ENCODE data around the gene SEMA3B. TPM values are rescaled to one million over a fixed set of nuclear protein-coding genes. Genes with fewer than 3 reads are reported as not detected.
A peak's percentile ranks its signal among the peaks of the same experiment; 100 is the strongest.

The SEMA3B gene
- total and polyA plus RNA-seq, 2 of the 4 experiments (the other 2 are of a cell fraction) = 4.3 to 29.3 TPM

GRCh38 chr3:50269977-50270413 lies 1.0 kb downstream of the SEMA3B start (continued):
- no peak for TF ChIP-seq MAFK (IDR thresholded peaks at IDR 0.05; ENCODE audit: low read depth, low read length)

GRCh38 chr3:50270422-50271224 lies 1.7 kb downstream of the SEMA3B start:
- Histone ChIP-seq H4K20me1 (ENCODE audit: insufficient read depth, low read length) (no peaks in the 10 kb centered on the region), H3K4me3 (ENCODE audit: insufficient read depth, low read depth, low read length) (no peak overlapping the region), H3K9ac (ENCODE audit: low read depth, low read length) (0 out of 2 replicates have a peak overlapping the region, but pooled peaks have one; percentile 10), H2BK20ac (ENCODE audit: low read depth, low read length) (peak overlapping the region; percentile 49), H3K4me2 (ENCODE audit: low read depth, low read length) (peak overlapping the region; percentile 71), H2AFZ (replicated peaks; ENCODE audit: low read length, poor library complexity) (peak overlapping the region; percentile 71), H3K9me1 (ENCODE audit: insufficient read depth, low read length) (peaks cover 31% of the 10 kb centered on the region), H3K9me3 (ENCODE audit: control insufficient read depth, insufficient read depth, low read length) (no peaks in the 10 kb centered on the region), H2BK15ac (ENCODE audit: low read depth, low read length) (peak overlapping the region; percentile 86; the same call in 1 of the 3 replicates), H4K91ac (ENCODE audit: insufficient read depth, low read depth, low read length) (peak overlapping the region; percentile 91), H3K23ac (ENCODE audit: low read depth, low read length) (peak overlapping the region; percentile 45; the same call in 1 of the 2 replicates), H3K18ac (ENCODE audit: low read depth, low read length) (peak overlapping the region; percentile 11; the same call in 1 of the 2 replicates), H3K27me3 (ENCODE audit: control insufficient read depth, insufficient read depth, low read length) (no peaks in the 10 kb centered on the region), H3K4ac (ENCODE audit: low read depth, low read length) (peak overlapping the region; percentile 98), H3K14ac (replicated peaks; ENCODE audit: low read depth, low read length) (peak overlapping the region; percentile 92), H3K27ac (ENCODE audit: insufficient read depth, low read length) (peak overlapping the region; percentile 8; the same call in 1 of the 2 replicates), H3K36me3 (ENCODE audit: control insufficient read depth, insufficient read depth, low read length) (peaks cover 12% of the 10 kb centered on the region; the same call in 1 of the 2 replicates), H2AK5ac (ENCODE audit: low read depth, low read length) (peak overlapping the region; percentile 98), H2BK5ac (ENCODE audit: low read depth, low read length, poor library complexity, severe bottlenecking) (peak overlapping the region; percentile 83), H3K4me1 (ENCODE audit: control insufficient read depth, insufficient read depth, low read length) (peaks cover 50% of the 10 kb centered on the region), H3K79me1 (ENCODE audit: low read depth in 1 of 2, low read length in 2 of 2) (peaks cover 3 to 40% of the 10 kb centered on the region in 2 experiments; a peak in 3 of 4 replicates), H4K5ac (ENCODE audit: low read depth, low read length) (peak overlapping the region; percentile 46), H4K8ac (ENCODE audit: low read depth in 2 of 2, low read length in 2 of 2) (peak overlapping the region in 1 of 2 experiments; percentile 94; a peak in 2 of 4 replicates), H3K56ac (ENCODE audit: extremely low read depth, insufficient read depth, low read length) (no peak overlapping the region), H2AK9ac (replicated peaks; ENCODE audit: low read depth, low read length, poor library complexity) (peak overlapping the region; percentile 95), H2BK120ac (ENCODE audit: low read depth, low read length) (peak overlapping the region; percentile 95)
- DNase-seq = peak; percentile 37
- no peak for ATAC-seq (ENCODE audit: low read depth)
- no TSS peak for BruUV-seq (replicated peaks)
- intact Hi-C loops (cut with micrococcal nuclease) = no loop called here
- ChIA-PET CTCF (interaction anchor here (1.3 to 2.2 kb wide), 2 partner anchors 10 to 44 kb away, joined by 4 to 7 read pairs; no protein-coding TSS in a partner anchor), POLR2A (ENCODE audit: unreplicated experiment) (no interaction called here)
- dilution Hi-C loops (cut with HindIII; ENCODE audit: low sequenced_read_pairs, unreplicated experiment) = no loop called here
- in situ Hi-C loops (cut with MboI; ENCODE audit: low sequenced_read_pairs) = loop anchor here (5.0 kb wide), 2 partner anchors 43 to 78 kb away; partner anchors contain the start of gene GNAT1
- 58% methylated on average over 2 of the region's 19 CpGs; no CpG with 5 or more reads in 1 of the 2 experiments for WGBS, 2 experiments (ENCODE audit: extremely low coverage in 2 of 2, insufficient read length in 1 of 2)
- peak; percentile 45; the same call in 1 of the 2 replicates for TF ChIP-seq FOS (IDR thresholded peaks at IDR 0.05; ENCODE audit: low read depth, low read length)
- no peak for TF ChIP-seq SMC3 (IDR thresholded peaks at IDR 0.05; ENCODE audit: low read depth, low read length)
- no peak for TF ChIP-seq MAFK (IDR thresholded peaks at IDR 0.05; ENCODE audit: low read depth, low read length)
- TF ChIP-seq RAD21 (IDR thresholded peaks at IDR 0.05; ENCODE audit: low read length) = no peak
- TF ChIP-seq, protein P1, sequence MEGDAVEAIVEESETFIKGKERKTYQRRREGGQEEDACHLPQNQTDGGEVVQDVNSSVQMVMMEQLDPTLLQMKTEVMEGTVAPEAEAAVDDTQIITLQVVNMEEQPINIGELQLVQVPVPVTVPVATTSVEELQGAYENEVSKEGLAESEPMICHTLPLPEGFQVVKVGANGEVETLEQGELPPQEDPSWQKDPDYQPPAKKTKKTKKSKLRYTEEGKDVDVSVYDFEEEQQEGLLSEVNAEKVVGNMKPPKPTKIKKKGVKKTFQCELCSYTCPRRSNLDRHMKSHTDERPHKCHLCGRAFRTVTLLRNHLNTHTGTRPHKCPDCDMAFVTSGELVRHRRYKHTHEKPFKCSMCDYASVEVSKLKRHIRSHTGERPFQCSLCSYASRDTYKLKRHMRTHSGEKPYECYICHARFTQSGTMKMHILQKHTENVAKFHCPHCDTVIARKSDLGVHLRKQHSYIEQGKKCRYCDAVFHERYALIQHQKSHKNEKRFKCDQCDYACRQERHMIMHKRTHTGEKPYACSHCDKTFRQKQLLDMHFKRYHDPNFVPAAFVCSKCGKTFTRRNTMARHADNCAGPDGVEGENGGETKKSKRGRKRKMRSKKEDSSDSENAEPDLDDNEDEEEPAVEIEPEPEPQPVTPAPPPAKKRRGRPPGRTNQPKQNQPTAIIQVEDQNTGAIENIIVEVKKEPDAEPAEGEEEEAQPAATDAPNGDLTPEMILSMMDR (conservative IDR thresholded peaks at IDR 0.05; ENCODE audit: low read depth, low read length) = no peak
- 0 out of 2 replicates have a peak, but pooled peaks have one; percentile 24 for TF ChIP-seq MAZ (IDR thresholded peaks at IDR 0.05; ENCODE audit: borderline replicate concordance, low read depth, low read length)
- TF ChIP-seq NFE2L2 (IDR thresholded peaks at IDR 0.05; ENCODE audit: low read depth, low read length) = no peak
